ENCODE measurements around the gene ITPR2.

ITPR2 gene

GRCh38 chr12:26617513-26617912 lies 215.5 kb downstream of the ITPR2 start:
- TF ChIP-seq EZH2 (IDR thresholded peaks at IDR 0.05; ENCODE audit: borderline replicate concordance, low read length): no peak
- no peak for TF ChIP-seq CTCF (IDR thresholded peaks at IDR 0.05; ENCODE audit: low read length)
- H3K9me2 ChIP-seq (ENCODE audit: low read depth, low read length): no peaks in the 10 kb centered on the region
- H2AFZ ChIP-seq (ENCODE audit: low read length): no peak overlapping the region
- no peaks in the 10 kb centered on the region for H3F3A ChIP-seq (ENCODE audit: insufficient read depth, low read length)
- no peaks in the 10 kb centered on the region for H4K20me1 ChIP-seq (ENCODE audit: insufficient read depth, low read length)
- H3K4me1 ChIP-seq (ENCODE audit: insufficient read depth, low read length, severe bottlenecking): no peaks in the 10 kb centered on the region
- H3K36me3 ChIP-seq (ENCODE audit: insufficient read depth, low read length): peaks cover 26% of the 10 kb centered on the region
- H3K27me3 ChIP-seq (ENCODE audit: insufficient read depth, low read length): no peaks in the 10 kb centered on the region
- no peak overlapping the region for H3K4me3 ChIP-seq (ENCODE audit: low read depth, low read length, poor library complexity, severe bottlenecking)
- no peak overlapping the region for H3K27ac ChIP-seq (ENCODE audit: low read depth, low read length, poor library complexity, severe bottlenecking)
- no peaks in the 10 kb centered on the region for H3K9me3 ChIP-seq (ENCODE audit: low read length)
- no peaks in the 10 kb centered on the region for H3K79me2 ChIP-seq (ENCODE audit: insufficient read depth, low read length)
- no peak overlapping the region for H3K4me2 ChIP-seq (ENCODE audit: low read length)
- H3K9ac ChIP-seq (ENCODE audit: low read length): no peak overlapping the region

GRCh38 chr12:26614011-26614616 lies 218.9 kb downstream of the ITPR2 start:
- Histone ChIP-seq H3K79me2 (ENCODE audit: insufficient read depth, low read length) (no peaks in the 10 kb centered on the region), H3K36me3 (ENCODE audit: insufficient read depth, low read length) (0 out of 2 replicates have a peak, but pooled peaks cover under 1% of the 10 kb centered on the region), H4K20me1 (ENCODE audit: insufficient read depth, low read length) (no peaks in the 10 kb centered on the region), H3K4me2 (ENCODE audit: low read length) (no peak overlapping the region), H3F3A (ENCODE audit: insufficient read depth, low read length) (no peaks in the 10 kb centered on the region), H3K9ac (ENCODE audit: low read length) (no peak overlapping the region), H3K27me3 (ENCODE audit: insufficient read depth, low read length) (no peaks in the 10 kb centered on the region), H2AFZ (ENCODE audit: low read length) (no peak overlapping the region), H3K27ac (ENCODE audit: low read depth, low read length, poor library complexity, severe bottlenecking) (no peak overlapping the region), H3K4me1 (ENCODE audit: insufficient read depth, low read length, severe bottlenecking) (no peaks in the 10 kb centered on the region), H3K9me2 (ENCODE audit: low read depth, low read length) (no peaks in the 10 kb centered on the region), H3K9me3 (ENCODE audit: low read length) (no peaks in the 10 kb centered on the region), H3K4me3 (ENCODE audit: low read depth, low read length, poor library complexity, severe bottlenecking) (no peak overlapping the region)
- TF ChIP-seq CTCF (IDR thresholded peaks at IDR 0.05; ENCODE audit: low read length) (peak; percentile 79), EZH2 (IDR thresholded peaks at IDR 0.05; ENCODE audit: borderline replicate concordance, low read length) (no peak)

GRCh38 chr12:26612203-26612602 lies 220.8 kb downstream of the ITPR2 start:
- H3K27ac ChIP-seq (ENCODE audit: low read depth, low read length, poor library complexity, severe bottlenecking): no peak overlapping the region
- H3K36me3 ChIP-seq (ENCODE audit: insufficient read depth, low read length): no peaks in the 10 kb centered on the region
- no peak for TF ChIP-seq CTCF (IDR thresholded peaks at IDR 0.05; ENCODE audit: low read length)
- TF ChIP-seq EZH2 (IDR thresholded peaks at IDR 0.05; ENCODE audit: borderline replicate concordance, low read length): no peak
- no peaks in the 10 kb centered on the region for H3F3A ChIP-seq (ENCODE audit: insufficient read depth, low read length)
- H2AFZ ChIP-seq (ENCODE audit: low read length): no peak overlapping the region
- no peak overlapping the region for H3K4me2 ChIP-seq (ENCODE audit: low read length)
- H3K4me1 ChIP-seq (ENCODE audit: insufficient read depth, low read length, severe bottlenecking): no peaks in the 10 kb centered on the region
- no peak overlapping the region for H3K4me3 ChIP-seq (ENCODE audit: low read depth, low read length, poor library complexity, severe bottlenecking)
- no peaks in the 10 kb centered on the region for H3K27me3 ChIP-seq (ENCODE audit: insufficient read depth, low read length)
- H3K9me2 ChIP-seq (ENCODE audit: low read depth, low read length): no peaks in the 10 kb centered on the region
- no peak overlapping the region for H3K9ac ChIP-seq (ENCODE audit: low read length)
- H3K79me2 ChIP-seq (ENCODE audit: insufficient read depth, low read length): no peaks in the 10 kb centered on the region
- H4K20me1 ChIP-seq (ENCODE audit: insufficient read depth, low read length): no peaks in the 10 kb centered on the region
- H3K9me3 ChIP-seq (ENCODE audit: low read length): no peaks in the 10 kb centered on the region

Data from OCI-LY1 (cell line).